Stimulated activated naive CD4-positive, alpha-beta T cell (primary cell): ENCODE data around the gene CACNB3.

Experiments
- DNase-seq, 6 experiments: peaks; one replicate each; lab custom pipeline; 2025; lab: John Stamatoyannopoulos, UW

CACNB3 gene

GRCh38 chr12:48788854-48789775 is 29.2 kb upstream of the CACNB3 start, which contains the start of gene ADCY6:
TSS of gene ADCY6 (minus strand) at chr12:48789089. CDS start at chr12:48783434, 5,655 bp downstream.
- no peak for DNase-seq

- no peak for DNase-seq
Observed at GRCh38 chr12:48789858-48790326, 28.4 kb upstream of the CACNB3 start.

- DNase-seq, result no peak
Observed at GRCh38 chr12:48793696-48794095, 24.6 kb upstream of the CACNB3 start.

DNA sequence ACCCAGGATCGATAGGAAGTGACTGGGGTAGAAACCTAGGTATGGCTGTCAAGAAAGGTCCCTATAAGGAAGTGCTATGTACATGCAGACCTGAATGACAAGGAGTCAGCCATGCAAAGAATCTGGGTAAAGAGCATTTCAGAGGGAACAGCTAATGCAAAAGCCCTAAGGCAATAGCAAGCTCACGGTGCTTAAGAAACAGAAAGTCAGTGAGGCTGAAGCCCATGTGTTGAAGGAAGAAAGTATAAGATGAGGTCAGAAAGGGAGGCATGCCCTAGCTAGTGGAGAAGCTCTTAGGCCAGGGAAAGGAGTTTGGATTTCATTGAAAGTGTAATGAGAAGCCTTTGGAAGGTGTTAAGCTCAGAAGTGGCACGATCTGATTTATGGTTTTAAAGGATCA is 23.4 kb upstream of the CACNB3 start:
- DNase-seq, result no peak

GRCh38 chr12:48795550-48796455 is 22.5 kb upstream of the CACNB3 start:
- DNase-seq, result peak; percentile 14 to 72 (median 30)

DNA sequence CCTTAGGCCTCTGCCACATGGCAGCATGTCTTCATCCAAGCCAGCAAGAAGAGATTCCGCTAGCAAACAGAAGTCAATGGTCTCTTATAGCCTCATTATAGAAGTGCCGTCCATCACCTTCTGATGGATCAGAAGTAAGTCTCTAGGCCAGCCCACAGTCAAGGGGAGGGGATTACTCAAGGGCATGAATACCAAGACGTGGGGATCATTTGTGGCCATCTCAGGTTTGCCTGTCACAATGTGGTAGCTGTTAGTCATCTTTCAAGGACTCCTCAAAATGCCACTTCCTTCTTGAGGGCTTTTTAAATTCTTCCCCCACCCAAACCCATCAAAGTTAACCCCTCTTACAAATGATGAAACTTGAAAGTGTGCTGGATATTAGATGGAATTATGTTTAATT is 21.3 kb upstream of the CACNB3 start:
- no peak for DNase-seq

DNA sequence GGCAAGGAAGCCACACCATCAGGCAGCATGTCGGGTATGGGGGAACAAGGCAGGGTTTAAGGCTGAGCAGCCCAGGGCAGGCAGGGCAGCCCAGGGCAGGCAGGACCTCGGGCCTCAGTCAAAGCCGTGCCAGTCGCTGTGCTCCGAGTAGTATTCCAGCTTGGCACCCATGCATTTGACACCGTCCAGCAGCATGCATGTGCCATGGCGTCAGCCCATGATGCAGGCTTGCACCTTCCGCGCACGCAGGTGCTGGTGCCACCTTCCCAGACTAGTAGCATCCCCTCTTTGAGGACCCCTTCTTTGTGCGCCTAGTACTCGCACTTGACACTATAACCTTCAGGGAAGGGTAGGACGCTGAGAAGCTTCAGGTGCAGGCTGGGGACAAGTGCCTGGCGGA is 17.8 kb upstream of the CACNB3 start:
- DNase-seq, result no peak

DNA sequence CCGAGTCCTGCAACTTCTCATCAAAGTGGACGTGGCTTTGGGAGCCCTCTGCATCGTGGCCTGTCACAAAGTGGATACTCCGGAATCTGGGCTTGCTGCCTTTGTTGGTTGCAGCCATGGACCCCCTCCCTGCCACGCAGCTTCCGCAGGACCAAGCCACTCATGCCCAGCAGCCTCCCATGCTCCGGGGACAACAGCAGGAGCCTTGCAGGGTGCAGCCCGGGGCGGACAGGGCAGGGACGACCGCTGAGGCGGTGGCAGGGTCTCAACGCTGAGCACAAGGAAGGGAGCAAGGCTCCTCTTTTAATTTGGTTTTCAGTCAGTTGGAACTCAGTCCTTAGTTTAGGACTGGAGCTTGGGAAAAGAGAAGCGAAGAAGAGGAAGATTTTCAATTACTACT is 17.3 kb upstream of the CACNB3 start:
- DNase-seq, result no peak

GRCh38 chr12:48803675-48804074 is 14.6 kb upstream of the CACNB3 start:
- DNase-seq, result no peak

DNA sequence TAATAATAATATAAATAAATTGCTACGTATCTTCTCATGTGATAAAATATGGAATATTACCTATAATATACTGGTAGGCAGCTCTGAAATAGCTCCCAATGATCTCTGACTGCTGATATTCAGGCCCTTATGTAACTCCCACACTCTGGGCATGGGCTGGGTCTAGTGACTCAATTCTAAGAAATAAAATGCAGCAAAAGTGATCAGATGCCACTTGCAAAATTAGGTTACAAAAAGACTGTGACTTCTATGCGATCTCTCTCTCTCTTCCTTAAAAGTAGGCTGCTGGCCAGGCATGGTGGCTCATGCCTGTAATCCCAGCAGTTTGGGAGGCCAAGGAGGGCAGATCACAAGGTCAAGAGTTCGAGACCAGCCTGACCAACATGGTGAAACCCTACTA is 10.3 kb upstream of the CACNB3 start:
- DNase-seq, result no peak

DNA sequence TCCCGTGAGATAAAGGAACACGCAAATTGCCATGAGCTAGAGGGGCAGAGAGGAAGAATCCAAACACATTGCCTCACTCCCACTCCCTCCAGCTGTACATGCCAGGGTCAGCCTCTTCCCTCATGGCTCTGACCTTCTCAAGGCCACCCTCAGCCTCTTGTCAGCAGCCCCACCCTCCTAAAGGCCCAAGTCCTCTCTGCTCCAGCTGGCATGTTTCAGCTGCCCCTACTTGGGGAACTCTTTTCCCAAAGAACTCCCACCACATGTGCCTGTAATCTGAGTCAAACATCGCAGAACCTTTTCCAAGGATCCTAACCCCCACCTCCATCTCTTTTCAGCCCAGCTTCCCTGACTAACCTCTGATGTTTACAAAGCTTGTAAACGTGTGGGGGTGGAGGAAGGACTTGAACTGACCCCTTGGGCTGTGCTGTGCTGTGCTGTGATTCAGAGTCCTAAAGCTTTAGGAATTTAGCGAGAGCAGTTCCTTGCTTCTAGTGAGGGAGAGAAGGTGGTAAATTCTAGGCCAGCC is 7.3 kb upstream of the CACNB3 start:
- no peak for DNase-seq

DNA sequence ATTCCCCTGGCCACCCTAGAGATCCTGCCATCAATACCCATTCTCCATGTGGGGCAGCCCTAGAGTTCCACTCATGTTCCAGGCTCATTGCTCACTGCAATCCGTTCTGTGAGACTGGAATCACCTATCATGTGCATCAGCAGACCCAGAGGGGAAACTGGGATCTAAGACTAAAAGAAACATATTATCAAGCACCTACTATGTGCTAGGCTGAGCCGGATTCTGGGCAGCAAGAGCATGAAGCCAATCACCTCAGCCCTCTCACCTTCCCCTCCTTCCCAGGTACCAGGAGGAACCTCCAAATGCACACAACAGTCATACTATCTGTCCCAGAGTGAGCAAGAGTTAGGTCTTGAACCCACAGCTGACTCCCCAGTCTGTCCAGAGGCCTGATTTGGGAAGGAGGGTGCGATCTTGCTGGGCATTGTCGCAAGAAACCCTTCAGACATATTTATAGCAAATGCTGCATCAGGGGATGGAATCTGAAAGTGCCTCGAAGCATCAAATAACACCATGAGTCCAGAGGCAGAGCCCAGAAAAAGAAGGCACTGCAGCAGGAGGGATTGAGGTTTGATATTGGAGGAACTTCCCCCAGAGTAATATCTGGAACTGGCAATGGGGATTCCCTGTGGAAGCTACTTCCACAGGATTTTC is 6.7 kb upstream of the CACNB3 start:
- no peak for DNase-seq

- no peak for DNase-seq
Observed at GRCh38 chr12:48812389-48812788, 5.9 kb upstream of the CACNB3 start.

GRCh38 chr12:48813465-48814261 is 4.6 kb upstream of the CACNB3 start:
- DNase-seq, result no peak

GRCh38 chr12:48814262-48815125 is 3.8 kb upstream of the CACNB3 start:
- peak; percentile 17 to 62 (median 44) for DNase-seq

- peak in 2 of 6 experiments; percentile 20 to 43 for DNase-seq
Observed at GRCh38 chr12:48815126-48816110, 2.9 kb upstream of the CACNB3 start.

DNA sequence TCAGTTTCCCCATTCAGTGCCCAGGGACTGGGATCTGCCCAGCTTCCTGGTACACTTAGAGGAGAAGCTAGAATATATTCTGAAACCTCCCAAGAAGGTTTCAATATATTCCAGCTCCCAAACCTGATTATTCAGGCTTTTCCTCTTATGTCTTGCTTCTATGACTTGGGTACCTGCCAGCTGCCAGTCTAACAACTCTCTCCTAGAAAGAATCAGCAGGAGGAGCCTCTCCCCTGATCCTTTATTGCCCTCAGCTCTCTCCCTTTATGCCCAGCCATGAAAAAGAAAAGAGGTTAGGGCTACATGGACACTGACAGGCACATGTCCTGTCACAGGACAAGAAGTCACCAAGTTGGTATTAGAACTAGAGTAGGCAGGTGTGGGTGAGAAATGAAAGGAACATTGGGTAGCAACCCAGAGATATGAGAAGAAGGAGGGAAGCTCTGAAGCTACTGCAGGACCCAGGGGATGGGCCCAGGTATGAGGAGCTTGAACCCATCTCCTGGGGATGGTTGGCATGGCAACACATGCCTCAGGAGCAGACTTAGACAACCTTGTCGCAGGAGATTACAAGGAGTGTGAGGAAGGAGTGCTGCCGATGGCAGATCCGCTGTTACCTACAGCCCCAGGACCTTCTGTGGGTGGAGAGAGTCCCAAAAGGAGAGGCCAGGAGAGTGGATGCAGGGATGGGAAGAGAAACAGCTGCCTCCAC is 2.0 kb upstream of the CACNB3 start:
- no peak for DNase-seq
